ENCODE measurements around the gene SLC15A1. TPM values are rescaled to one million over a fixed set of nuclear protein-coding genes. Genes with fewer than 3 reads are reported as not detected.

The SLC15A1 gene
- total RNA-seq, 2 donors from 2014 or later, result 0.53 to 0.81 TPM

DNA sequence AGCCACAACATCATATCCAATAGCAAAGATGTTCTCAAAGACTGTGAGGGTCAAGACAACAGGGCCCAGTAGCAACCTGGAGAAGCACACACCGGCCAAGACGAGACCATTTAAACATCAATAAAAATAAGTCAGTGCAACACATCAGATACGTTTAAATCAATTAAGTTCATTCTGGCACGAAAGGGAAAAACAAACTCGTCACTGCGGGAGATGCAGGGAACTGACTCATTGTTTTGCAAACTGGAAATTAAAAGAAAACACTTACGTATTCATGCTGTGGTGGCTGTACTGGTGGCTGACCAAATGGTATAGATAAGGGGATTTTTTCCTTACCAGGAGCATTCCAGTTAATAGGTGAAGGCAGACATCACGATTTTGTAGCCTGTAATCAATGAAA lies 26.3 kb upstream of the SLC15A1 start:
- no peaks in the 10 kb centered on the region for H3K27me3 ChIP-seq (ENCODE audit: control insufficient read depth, insufficient read depth, low read length, poor library complexity, severe bottlenecking)
- H3K4me1 ChIP-seq (ENCODE audit: control insufficient read depth, insufficient read depth, low read length), result no peaks in the 10 kb centered on the region
- DNase-seq, result no peak
- Mint-ChIP-seq H3K27me3 (ENCODE audit: insufficient read depth) (no peaks in the 10 kb centered on the region), H3K36me3 (ENCODE audit: low read depth) (no peaks in the 10 kb centered on the region), H3K4me3 (no peak overlapping the region), H3K27ac (no peak overlapping the region), H3K4me1 (no peaks in the 10 kb centered on the region), H3K9me3 (no peaks in the 10 kb centered on the region)
- H3K9ac ChIP-seq (ENCODE audit: extremely low read depth, low read length, poor library complexity, severe bottlenecking), result no peak overlapping the region
- WGBS, 2 experiments (ENCODE audit: insufficient coverage in 1 of 2, insufficient read length in 1 of 2), result 77 to 80% methylated on average over 5 to 8 of the region's 8 CpGs
- H3K27ac ChIP-seq (ENCODE audit: low read depth, low read length), result no peak overlapping the region
- no peak overlapping the region for H3K4me3 ChIP-seq (ENCODE audit: low read length)
- no peaks in the 10 kb centered on the region for H3K9me3 ChIP-seq (ENCODE audit: control insufficient read depth, low read length)
- TF ChIP-seq, protein P1, sequence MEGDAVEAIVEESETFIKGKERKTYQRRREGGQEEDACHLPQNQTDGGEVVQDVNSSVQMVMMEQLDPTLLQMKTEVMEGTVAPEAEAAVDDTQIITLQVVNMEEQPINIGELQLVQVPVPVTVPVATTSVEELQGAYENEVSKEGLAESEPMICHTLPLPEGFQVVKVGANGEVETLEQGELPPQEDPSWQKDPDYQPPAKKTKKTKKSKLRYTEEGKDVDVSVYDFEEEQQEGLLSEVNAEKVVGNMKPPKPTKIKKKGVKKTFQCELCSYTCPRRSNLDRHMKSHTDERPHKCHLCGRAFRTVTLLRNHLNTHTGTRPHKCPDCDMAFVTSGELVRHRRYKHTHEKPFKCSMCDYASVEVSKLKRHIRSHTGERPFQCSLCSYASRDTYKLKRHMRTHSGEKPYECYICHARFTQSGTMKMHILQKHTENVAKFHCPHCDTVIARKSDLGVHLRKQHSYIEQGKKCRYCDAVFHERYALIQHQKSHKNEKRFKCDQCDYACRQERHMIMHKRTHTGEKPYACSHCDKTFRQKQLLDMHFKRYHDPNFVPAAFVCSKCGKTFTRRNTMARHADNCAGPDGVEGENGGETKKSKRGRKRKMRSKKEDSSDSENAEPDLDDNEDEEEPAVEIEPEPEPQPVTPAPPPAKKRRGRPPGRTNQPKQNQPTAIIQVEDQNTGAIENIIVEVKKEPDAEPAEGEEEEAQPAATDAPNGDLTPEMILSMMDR (conservative IDR thresholded peaks at IDR 0.05), result no peak
- H3K36me3 ChIP-seq (ENCODE audit: control insufficient read depth, insufficient read depth, low read length), result no peaks in the 10 kb centered on the region

DNA sequence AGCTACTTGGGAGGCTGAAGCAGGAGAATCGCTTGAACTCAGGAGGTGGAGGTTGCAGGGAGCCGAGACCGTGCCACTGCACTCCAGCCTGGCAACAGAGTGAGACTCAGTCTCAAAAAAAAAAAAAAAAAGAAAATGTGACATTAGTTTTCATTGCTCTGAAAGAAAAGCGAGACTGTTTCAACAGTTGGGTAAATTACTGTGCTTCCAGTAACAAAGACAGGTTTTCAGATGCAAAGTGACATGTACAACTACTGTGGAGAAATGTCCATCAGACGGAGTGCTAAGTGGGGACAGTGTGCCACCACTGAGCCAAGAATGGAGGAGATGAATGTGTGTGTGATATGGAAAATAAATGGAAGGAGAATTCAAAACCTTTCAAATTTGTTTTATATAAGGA lies 24.2 kb upstream of the SLC15A1 start:
- H3K9me3 Mint-ChIP-seq, result no peaks in the 10 kb centered on the region
- TF ChIP-seq, protein P1 (conservative IDR thresholded peaks at IDR 0.05), result no peak
- Histone ChIP-seq H3K27me3 (ENCODE audit: control insufficient read depth, insufficient read depth, low read length, poor library complexity, severe bottlenecking) (no peaks in the 10 kb centered on the region), H3K9ac (ENCODE audit: extremely low read depth, low read length, poor library complexity, severe bottlenecking) (no peak overlapping the region), H3K36me3 (ENCODE audit: control insufficient read depth, insufficient read depth, low read length) (no peaks in the 10 kb centered on the region), H3K4me3 (ENCODE audit: low read length) (no peak overlapping the region), H3K27ac (ENCODE audit: low read depth, low read length) (no peak overlapping the region), H3K4me1 (ENCODE audit: control insufficient read depth, insufficient read depth, low read length) (no peaks in the 10 kb centered on the region), H3K9me3 (ENCODE audit: control insufficient read depth, low read length) (no peaks in the 10 kb centered on the region)
- no peak overlapping the region for H3K27ac Mint-ChIP-seq
- H3K4me3 Mint-ChIP-seq, result no peak overlapping the region
- no peaks in the 10 kb centered on the region for H3K27me3 Mint-ChIP-seq (ENCODE audit: insufficient read depth)
- 91 to 96% methylated on average over 4 to 5 of the region's 5 CpGs for WGBS, 2 experiments (ENCODE audit: insufficient coverage in 1 of 2, insufficient read length in 1 of 2)
- no peaks in the 10 kb centered on the region for H3K36me3 Mint-ChIP-seq (ENCODE audit: low read depth)
- DNase-seq, result no peak
- no peaks in the 10 kb centered on the region for H3K4me1 Mint-ChIP-seq

DNA sequence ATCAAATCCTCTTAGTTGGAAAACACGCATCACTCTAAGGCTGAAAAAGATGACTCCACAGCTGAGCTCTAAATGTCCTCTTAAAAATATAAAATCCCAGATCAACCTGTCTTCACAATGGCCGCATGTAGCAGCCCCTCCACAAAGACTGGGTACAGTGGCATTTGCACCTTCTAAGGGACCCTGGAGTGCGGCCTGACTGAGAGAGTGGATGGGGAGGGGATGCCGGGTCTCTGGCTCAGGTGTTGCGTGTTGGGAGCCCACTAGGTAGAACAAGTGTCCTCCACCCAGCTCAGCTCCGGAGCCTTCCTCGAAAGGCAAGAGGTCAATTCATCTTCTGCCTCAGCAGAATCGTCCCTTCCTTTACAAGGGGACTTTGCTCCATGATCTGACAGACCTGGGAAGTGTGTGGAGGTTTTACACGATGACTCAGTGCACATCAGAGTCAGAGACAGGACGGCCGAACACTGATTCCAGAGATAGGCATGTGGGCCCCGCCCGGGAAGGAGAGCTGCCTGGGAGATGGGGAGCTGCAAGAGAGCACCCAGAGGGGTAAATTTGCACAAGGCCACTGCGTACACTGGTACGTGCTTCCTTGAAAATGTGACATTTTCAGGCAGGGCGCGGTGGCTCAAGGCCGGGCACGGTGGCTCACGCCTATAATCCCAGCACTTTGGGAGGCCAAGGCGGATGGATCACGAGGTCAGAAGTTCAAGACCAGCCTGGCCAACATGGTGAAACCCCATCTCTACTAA lies 23.5 kb upstream of the SLC15A1 start:
- WGBS, 2 experiments (ENCODE audit: insufficient coverage in 1 of 2, insufficient read length in 1 of 2), result 94 to 98% methylated on average over 18 to 20 of the region's 22 CpGs
- Mint-ChIP-seq H3K9me3 (no peaks in the 10 kb centered on the region), H3K4me1 (no peaks in the 10 kb centered on the region), H3K27ac (no peak overlapping the region), H3K27me3 (ENCODE audit: insufficient read depth) (no peaks in the 10 kb centered on the region), H3K4me3 (no peak overlapping the region), H3K36me3 (ENCODE audit: low read depth) (no peaks in the 10 kb centered on the region)
- no peak overlapping the region for H3K9ac ChIP-seq (ENCODE audit: extremely low read depth, low read length, poor library complexity, severe bottlenecking)
- TF ChIP-seq, protein P1 (conservative IDR thresholded peaks at IDR 0.05), result no peak
- H3K4me1 ChIP-seq (ENCODE audit: control insufficient read depth, insufficient read depth, low read length), result no peaks in the 10 kb centered on the region
- no peak overlapping the region for H3K4me3 ChIP-seq (ENCODE audit: low read length)
- DNase-seq, result no peak
- no peak overlapping the region for H3K27ac ChIP-seq (ENCODE audit: low read depth, low read length)
- no peaks in the 10 kb centered on the region for H3K36me3 ChIP-seq (ENCODE audit: control insufficient read depth, insufficient read depth, low read length)
- H3K27me3 ChIP-seq (ENCODE audit: control insufficient read depth, insufficient read depth, low read length, poor library complexity, severe bottlenecking), result no peaks in the 10 kb centered on the region
- H3K9me3 ChIP-seq (ENCODE audit: control insufficient read depth, low read length), result no peaks in the 10 kb centered on the region
